ENCODE measurements around the gene TRAK1.

TRAK1 gene

DNA sequence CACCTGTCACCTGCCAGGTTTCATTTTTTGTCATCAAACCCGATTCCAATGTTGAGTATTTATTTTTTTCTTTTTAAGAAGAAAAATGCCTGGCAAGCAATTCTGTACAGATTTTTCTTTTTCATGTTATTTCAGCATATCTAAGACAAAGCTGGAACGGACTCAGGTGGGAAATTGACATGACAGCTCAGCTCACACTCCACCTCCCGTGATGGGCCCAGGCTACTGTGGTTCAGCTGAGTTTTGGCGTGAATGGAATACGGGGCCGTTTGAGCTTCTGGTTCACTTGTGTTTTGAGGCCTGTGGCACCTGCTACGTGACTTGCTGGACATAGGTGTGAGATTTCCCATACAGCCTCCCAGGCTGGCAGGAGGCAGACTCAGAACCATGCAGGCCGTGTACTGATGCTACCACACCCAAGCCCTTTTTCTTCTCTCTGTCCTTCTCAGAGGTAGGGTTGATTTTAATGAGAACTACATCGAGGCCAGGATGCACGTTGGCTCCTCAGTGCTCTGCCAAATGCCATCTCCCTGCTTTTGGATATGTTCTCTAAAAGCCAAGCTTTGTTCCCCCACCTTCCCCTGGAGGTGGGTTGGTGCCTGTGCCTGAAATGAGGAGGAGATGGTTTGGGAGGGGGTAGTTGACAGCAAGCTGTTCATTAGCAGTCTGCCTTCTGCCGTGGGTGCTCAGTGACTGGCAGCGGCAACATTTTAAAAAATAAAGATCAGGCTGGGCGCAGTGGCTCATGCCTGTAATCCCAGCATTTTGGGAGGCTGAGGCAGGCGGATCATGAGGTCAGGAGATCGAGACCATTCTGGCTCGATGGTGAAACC, 48.7 kb downstream of the TRAK1 start:
- DNase-seq (ENCODE audit: low read depth in 1 of 2, low spot score in 1 of 2): no peak
- Histone ChIP-seq H3K4me3 (replicated peaks; ENCODE audit: insufficient read depth, low read length) (no peak overlapping the region), H3K27ac (replicated peaks) (no peak overlapping the region), H3K27me3 (ENCODE audit: insufficient read depth, poor library complexity, severe bottlenecking) (no peaks in the 10 kb centered on the region)
- TF ChIP-seq, protein P1, sequence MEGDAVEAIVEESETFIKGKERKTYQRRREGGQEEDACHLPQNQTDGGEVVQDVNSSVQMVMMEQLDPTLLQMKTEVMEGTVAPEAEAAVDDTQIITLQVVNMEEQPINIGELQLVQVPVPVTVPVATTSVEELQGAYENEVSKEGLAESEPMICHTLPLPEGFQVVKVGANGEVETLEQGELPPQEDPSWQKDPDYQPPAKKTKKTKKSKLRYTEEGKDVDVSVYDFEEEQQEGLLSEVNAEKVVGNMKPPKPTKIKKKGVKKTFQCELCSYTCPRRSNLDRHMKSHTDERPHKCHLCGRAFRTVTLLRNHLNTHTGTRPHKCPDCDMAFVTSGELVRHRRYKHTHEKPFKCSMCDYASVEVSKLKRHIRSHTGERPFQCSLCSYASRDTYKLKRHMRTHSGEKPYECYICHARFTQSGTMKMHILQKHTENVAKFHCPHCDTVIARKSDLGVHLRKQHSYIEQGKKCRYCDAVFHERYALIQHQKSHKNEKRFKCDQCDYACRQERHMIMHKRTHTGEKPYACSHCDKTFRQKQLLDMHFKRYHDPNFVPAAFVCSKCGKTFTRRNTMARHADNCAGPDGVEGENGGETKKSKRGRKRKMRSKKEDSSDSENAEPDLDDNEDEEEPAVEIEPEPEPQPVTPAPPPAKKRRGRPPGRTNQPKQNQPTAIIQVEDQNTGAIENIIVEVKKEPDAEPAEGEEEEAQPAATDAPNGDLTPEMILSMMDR (IDR thresholded peaks at IDR 0.05; ENCODE audit: insufficient read depth, low read length): no peak
- TF ChIP-seq POLR2AphosphoS5 (IDR thresholded peaks at IDR 0.05; ENCODE audit: low read depth): no peak
- TF ChIP-seq GABPA (IDR thresholded peaks at IDR 0.05; ENCODE audit: low read depth): no peak
- TF ChIP-seq, protein P2, sequence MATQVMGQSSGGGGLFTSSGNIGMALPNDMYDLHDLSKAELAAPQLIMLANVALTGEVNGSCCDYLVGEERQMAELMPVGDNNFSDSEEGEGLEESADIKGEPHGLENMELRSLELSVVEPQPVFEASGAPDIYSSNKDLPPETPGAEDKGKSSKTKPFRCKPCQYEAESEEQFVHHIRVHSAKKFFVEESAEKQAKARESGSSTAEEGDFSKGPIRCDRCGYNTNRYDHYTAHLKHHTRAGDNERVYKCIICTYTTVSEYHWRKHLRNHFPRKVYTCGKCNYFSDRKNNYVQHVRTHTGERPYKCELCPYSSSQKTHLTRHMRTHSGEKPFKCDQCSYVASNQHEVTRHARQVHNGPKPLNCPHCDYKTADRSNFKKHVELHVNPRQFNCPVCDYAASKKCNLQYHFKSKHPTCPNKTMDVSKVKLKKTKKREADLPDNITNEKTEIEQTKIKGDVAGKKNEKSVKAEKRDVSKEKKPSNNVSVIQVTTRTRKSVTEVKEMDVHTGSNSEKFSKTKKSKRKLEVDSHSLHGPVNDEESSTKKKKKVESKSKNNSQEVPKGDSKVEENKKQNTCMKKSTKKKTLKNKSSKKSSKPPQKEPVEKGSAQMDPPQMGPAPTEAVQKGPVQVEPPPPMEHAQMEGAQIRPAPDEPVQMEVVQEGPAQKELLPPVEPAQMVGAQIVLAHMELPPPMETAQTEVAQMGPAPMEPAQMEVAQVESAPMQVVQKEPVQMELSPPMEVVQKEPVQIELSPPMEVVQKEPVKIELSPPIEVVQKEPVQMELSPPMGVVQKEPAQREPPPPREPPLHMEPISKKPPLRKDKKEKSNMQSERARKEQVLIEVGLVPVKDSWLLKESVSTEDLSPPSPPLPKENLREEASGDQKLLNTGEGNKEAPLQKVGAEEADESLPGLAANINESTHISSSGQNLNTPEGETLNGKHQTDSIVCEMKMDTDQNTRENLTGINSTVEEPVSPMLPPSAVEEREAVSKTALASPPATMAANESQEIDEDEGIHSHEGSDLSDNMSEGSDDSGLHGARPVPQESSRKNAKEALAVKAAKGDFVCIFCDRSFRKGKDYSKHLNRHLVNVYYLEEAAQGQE (IDR thresholded peaks at IDR 0.05; ENCODE audit: insufficient replicate concordance, low read depth): no peak
- TF ChIP-seq SPI1 (IDR thresholded peaks at IDR 0.05; ENCODE audit: borderline replicate concordance, low read depth): no peak

DNA sequence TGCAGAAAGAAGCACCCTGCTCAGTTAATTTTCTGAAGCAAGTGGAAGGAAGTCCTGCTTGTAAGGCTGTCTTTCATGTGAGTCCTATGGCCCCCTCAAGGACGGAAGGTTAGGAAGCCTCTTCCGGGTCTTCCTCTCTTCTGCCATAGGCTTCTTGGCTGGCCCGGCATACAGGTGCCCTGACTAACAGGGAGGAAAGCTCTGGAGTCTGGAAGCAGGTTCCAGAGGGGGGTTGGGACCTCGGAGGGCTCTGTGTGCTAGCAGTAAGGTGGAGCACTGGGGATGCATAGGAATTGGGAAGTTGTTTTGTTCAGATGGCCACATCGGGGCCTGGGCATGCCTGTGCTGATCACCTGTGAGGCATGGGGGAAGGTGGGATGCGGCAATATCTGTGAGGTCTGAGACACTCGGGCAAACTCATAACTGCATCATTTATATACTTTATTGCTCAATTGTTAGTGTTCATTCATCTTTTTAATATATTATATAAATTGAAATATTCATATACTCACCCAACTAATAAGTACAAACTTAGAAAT, 49.6 kb downstream of the TRAK1 start:
- Histone ChIP-seq H3K4me3 (replicated peaks; ENCODE audit: insufficient read depth, low read length) (no peak overlapping the region), H3K27ac (replicated peaks) (no peak overlapping the region), H3K27me3 (ENCODE audit: insufficient read depth, poor library complexity, severe bottlenecking) (no peaks in the 10 kb centered on the region)
- TF ChIP-seq GABPA (IDR thresholded peaks at IDR 0.05; ENCODE audit: low read depth) (no peak), POLR2AphosphoS5 (IDR thresholded peaks at IDR 0.05; ENCODE audit: low read depth) (no peak), SPI1 (IDR thresholded peaks at IDR 0.05; ENCODE audit: borderline replicate concordance, low read depth) (no peak)
- TF ChIP-seq, protein P2 (IDR thresholded peaks at IDR 0.05; ENCODE audit: insufficient replicate concordance, low read depth): no peak
- TF ChIP-seq, protein P1 (IDR thresholded peaks at IDR 0.05; ENCODE audit: insufficient read depth, low read length): no peak
- DNase-seq (ENCODE audit: low read depth in 1 of 2, low spot score in 1 of 2): no peak

DNA sequence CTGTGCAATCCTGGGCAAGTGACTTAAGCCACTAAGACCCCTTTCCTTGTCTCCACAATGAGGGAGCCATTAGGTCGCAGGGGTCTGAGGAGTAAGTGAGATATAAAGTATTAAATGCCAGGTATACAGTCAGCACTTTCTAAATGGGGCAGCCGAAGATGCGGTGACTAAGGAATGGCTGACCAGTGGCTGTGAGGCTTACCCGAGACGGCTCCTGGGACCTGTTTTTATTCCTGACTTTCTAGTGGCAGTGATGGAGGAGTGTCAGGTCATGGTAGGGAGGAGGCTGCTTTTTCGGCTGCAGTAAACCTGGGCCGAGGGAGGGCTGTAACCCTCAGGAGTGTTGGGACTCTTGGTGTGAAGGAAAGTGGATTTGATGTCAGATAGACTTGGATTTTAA, 52.3 kb downstream of the TRAK1 start:
- H3K4me3 ChIP-seq (replicated peaks; ENCODE audit: insufficient read depth, low read length): no peak overlapping the region
- H3K27ac ChIP-seq (replicated peaks): no peak overlapping the region
- H3K27me3 ChIP-seq (ENCODE audit: insufficient read depth, poor library complexity, severe bottlenecking): no peaks in the 10 kb centered on the region
- TF ChIP-seq, protein P2 (IDR thresholded peaks at IDR 0.05; ENCODE audit: insufficient replicate concordance, low read depth): no peak
- TF ChIP-seq SPI1 (IDR thresholded peaks at IDR 0.05; ENCODE audit: borderline replicate concordance, low read depth): no peak
- no peak for TF ChIP-seq GABPA (IDR thresholded peaks at IDR 0.05; ENCODE audit: low read depth)
- DNase-seq (ENCODE audit: low read depth in 1 of 2, low spot score in 1 of 2): no peak
